ENCODE measurements around the gene PRAC1.

Gene PRAC1

DNA sequence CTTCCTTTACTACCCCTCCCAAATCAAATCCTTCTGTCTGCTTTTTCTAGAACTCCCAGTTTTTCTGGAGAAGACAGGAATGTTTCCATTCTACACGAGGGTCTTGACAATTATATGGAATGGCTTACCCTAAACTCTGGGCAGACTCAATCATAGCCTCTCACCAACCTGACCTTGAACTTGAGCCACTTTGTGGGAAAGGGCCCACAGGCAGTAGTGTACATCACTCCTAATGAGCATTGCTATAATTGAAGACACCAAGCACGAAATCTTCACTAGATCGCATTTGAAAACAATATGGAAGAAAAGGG, 7.9 kb upstream of the PRAC1 start:
- H3K4me3 ChIP-seq (replicated peaks; ENCODE audit: low read depth, low read length) = no peak overlapping the region
- TF ChIP-seq, protein P1, sequence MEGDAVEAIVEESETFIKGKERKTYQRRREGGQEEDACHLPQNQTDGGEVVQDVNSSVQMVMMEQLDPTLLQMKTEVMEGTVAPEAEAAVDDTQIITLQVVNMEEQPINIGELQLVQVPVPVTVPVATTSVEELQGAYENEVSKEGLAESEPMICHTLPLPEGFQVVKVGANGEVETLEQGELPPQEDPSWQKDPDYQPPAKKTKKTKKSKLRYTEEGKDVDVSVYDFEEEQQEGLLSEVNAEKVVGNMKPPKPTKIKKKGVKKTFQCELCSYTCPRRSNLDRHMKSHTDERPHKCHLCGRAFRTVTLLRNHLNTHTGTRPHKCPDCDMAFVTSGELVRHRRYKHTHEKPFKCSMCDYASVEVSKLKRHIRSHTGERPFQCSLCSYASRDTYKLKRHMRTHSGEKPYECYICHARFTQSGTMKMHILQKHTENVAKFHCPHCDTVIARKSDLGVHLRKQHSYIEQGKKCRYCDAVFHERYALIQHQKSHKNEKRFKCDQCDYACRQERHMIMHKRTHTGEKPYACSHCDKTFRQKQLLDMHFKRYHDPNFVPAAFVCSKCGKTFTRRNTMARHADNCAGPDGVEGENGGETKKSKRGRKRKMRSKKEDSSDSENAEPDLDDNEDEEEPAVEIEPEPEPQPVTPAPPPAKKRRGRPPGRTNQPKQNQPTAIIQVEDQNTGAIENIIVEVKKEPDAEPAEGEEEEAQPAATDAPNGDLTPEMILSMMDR (IDR thresholded peaks at IDR 0.05; ENCODE audit: insufficient read depth, low read length, poor library complexity, severe bottlenecking) = no peak
- no peak for DNase-seq (ENCODE audit: extremely low read depth, insufficient read length)
- H3K36me3 ChIP-seq (ENCODE audit: control insufficient read depth, insufficient read depth, low read length) = no peaks in the 10 kb centered on the region
- peaks cover 12% of the 10 kb centered on the region for H3K27me3 ChIP-seq (replicated peaks; ENCODE audit: control insufficient read depth, insufficient read depth, low read length)

DNA sequence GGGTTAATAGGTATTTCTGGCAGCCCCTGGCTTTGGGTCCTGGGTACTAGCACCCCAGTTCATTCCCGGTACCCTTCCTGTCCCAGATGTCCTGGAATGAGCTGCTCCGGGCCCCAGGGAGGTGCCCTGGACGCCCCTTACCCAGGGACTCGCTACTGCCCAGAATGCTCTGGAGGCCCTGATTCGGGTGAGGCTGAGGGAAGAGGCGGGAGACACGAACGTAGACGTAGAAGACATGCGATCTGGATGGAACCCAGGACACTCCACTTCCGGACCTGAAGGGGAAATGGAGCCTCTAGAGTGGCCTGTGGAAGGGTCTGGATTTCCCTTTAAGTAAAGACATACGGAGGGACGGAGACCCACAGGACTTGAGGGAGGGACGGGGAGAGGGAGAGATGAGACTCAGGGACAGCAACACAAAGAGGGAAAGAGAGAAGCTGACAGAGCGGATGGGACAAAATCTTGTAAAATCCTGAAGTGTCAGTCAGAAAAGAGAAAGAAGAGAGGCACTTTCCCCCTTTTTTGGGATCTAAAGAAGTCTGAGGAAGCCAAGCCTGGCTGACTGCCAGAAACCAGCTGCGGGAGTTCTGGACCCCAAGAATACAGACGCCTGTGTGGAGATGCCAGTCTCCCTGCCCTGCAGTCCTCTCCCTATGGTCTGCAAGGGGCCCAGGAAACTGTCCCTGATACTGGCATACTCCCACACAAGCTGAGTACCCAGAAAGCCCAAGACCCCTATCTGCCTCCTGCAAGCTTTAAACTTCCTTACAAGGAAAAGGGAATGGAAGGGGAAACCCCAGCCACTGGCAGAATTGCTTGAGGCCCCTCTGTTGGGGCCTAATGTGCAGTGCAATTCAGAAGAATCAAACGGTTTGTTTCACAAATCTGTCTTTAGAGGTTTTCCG, 7.3 kb upstream of the PRAC1 start:
- TF ChIP-seq, protein P1 (IDR thresholded peaks at IDR 0.05; ENCODE audit: insufficient read depth, low read length, poor library complexity, severe bottlenecking) = no peak
- H3K27me3 ChIP-seq (replicated peaks; ENCODE audit: control insufficient read depth, insufficient read depth, low read length) = peaks cover 7% of the 10 kb centered on the region
- no peak overlapping the region for H3K4me3 ChIP-seq (replicated peaks; ENCODE audit: low read depth, low read length)
- H3K36me3 ChIP-seq (ENCODE audit: control insufficient read depth, insufficient read depth, low read length) = no peaks in the 10 kb centered on the region
- DNase-seq (ENCODE audit: extremely low read depth, insufficient read length) = no peak

DNA sequence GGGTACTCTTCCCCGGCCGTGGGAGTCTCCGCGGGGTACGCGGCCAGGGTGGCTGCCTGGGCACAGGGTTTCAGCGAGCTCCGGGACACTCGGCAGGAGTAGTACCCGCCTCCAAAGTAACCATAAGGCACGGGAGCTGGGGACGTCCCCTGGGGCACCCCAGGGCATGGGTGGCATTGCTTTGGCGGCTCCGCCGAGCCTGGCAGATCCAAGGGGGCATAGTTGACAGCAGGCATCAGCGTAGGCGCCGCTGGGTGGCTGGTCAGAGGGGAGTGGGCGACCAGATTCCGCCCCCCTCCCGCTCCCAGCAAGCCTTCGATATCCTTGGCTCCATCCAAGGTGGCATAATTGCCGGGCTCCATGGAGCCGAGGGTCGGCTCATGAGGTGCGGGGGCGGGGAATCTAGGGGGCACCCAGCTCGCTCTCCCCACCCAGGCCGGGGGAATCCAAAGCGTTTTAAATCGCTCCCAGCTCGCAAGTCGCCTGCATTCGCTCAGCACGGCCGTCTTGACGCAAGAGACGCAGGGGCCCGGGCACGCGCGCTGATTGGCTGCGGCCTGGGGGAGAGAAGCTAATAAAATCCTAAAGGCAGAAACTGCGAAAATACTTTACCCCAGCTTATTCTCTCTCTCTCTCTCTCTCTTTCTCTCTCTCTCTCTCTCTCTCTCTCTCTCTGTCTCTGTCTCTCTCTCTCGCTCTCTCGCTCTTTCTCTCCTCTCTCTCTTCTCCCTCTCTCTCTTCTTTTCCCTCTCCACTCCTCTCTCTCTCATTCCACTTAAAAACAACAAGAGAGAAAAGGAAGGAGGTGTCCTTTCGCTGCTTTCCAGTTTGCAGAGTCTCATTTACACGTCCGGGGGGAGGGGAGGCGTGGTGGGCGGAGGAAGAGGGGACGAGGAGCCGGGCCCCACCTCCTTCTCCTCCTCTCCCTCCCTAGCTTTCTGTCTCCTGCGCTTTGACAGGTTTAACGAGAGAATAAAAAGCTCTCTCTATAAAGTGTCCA, 6.2 kb upstream of the PRAC1 start, which contains the start of gene HOXB13:
TSS of gene HOXB13 (minus strand) at position 519 of the 1,000 bp plus-strand sequence. CDS start at position 362, 157 bp downstream.
- Histone ChIP-seq H3K4me3 (replicated peaks; ENCODE audit: low read depth, low read length) (no peak within 1 kb of the TSS), H3K27me3 (replicated peaks; ENCODE audit: control insufficient read depth, insufficient read depth, low read length) (peaks cover 7% of the 10 kb centered on the region), H3K36me3 (ENCODE audit: control insufficient read depth, insufficient read depth, low read length) (no peaks in the 10 kb centered on the region)
- TF ChIP-seq, protein P1 (IDR thresholded peaks at IDR 0.05; ENCODE audit: insufficient read depth, low read length, poor library complexity, severe bottlenecking) = no peak
- no peak for DNase-seq (ENCODE audit: extremely low read depth, insufficient read length)

DNA sequence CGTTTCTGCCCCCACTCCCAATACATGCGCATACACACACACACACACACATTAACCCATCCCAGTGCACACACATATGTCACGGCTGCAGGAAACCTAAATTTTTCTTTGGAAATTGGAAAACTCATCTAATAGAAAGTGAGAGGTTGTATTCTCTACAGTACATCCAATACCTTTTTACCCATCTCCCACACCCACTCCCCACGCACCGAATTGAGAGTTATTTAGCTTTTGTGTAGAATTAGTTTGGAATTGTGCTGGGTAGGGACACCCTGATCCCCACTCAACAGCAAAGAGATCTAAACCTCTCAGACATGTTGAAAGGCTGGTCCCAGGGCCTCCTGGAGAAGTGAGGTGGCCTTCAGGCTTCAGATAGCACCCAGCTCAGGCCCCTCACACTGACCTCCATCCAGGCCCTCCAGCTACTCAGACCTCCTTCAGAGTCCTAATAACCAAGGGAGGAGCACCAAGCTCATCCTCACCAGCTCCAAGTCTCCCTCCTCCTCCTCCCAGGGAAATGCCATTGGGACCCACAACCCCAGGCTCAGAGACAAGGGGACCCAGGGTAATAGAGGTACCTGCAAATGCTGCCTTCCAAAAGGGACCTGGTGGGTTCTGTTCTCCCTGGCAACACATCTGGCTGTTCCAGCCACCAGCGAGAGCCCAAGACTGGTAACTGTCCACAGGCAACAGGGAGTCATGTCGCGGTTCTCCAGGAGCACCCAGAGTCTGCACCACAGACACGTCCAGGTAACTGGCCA, 5.3 kb upstream of the PRAC1 start:
- Histone ChIP-seq H3K4me3 (replicated peaks; ENCODE audit: low read depth, low read length) (no peak overlapping the region), H3K36me3 (ENCODE audit: control insufficient read depth, insufficient read depth, low read length) (no peaks in the 10 kb centered on the region), H3K27me3 (replicated peaks; ENCODE audit: control insufficient read depth, insufficient read depth, low read length) (peaks cover 5% of the 10 kb centered on the region)
- TF ChIP-seq, protein P1 (IDR thresholded peaks at IDR 0.05; ENCODE audit: insufficient read depth, low read length, poor library complexity, severe bottlenecking) = no peak
- no peak for DNase-seq (ENCODE audit: extremely low read depth, insufficient read length)

DNA sequence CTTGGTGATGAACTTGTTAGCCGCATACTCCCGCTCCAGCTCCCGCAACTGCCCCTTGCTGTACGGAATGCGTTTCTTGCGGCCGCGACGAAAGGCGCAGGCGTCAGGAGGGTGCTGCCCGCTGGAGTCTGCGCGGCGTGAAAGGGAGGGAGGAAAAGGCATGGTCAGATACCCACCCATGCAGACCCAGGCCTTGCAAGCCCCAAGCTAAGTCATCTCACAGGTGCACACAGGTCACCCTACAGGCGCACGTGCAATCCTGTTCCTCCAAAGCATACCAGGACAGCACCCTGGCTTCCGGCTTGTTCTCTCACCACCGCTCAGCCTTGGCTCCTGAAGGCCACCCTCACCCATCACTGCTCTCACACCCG, 4.6 kb upstream of the PRAC1 start:
- H3K27me3 ChIP-seq (replicated peaks; ENCODE audit: control insufficient read depth, insufficient read depth, low read length) = peaks cover 5% of the 10 kb centered on the region
- H3K36me3 ChIP-seq (ENCODE audit: control insufficient read depth, insufficient read depth, low read length) = no peaks in the 10 kb centered on the region
- H3K4me3 ChIP-seq (replicated peaks; ENCODE audit: low read depth, low read length) = no peak overlapping the region
- no peak for DNase-seq (ENCODE audit: extremely low read depth, insufficient read length)
- TF ChIP-seq, protein P1 (IDR thresholded peaks at IDR 0.05; ENCODE audit: insufficient read depth, low read length, poor library complexity, severe bottlenecking) = no peak
